Heart left ventricle (tissue), 16 donors: ENCODE results near the gene TMEM232. TPM values are rescaled to one million over a fixed set of nuclear protein-coding genes. Genes with fewer than 3 reads are reported as not detected.

Source experiments
- ATAC-seq, 4 donors: fragments of 200-7000 bp; cut with Tn5 transposase; one replicate each; pipeline ENCODE4 v1.9.1; 2020 to 2022; ENCODE audit warnings: moderate library complexity in 4 of 4, mild to moderate bottlenecking in 3 of 4, moderate number of reproducible peaks in 1 of 4
- DNase-seq, 5 donors: peaks; one replicate each; pipeline ENCODE4 v3.0.0-alpha.2; 2020
- H3K27ac ChIP-seq, 12 donors: fragments of 200-600 bp; sonication (generic) in 4 of 12; one replicate each; pipeline versions ENCODE4 v1.5.0 to v1.8.0; 2016 to 2022; ENCODE audit warnings: mild to moderate bottlenecking in 2 of 12
- H3K27me3 ChIP-seq, 9 donors: fragments of 200-600 bp; sonication (generic) in 2 of 9; one replicate each; pipeline versions ENCODE4 v1.5.1 to v1.8.0; 2016 to 2022; ENCODE audit warnings: mild to moderate bottlenecking in 3 of 9
- H3K36me3 ChIP-seq, 9 donors: fragments of 200-600 bp; sonication (generic) in 2 of 9; one replicate each; pipeline versions ENCODE4 v1.5.0 to v1.8.0; 2018 to 2022; ENCODE audit warnings: mild to moderate bottlenecking in 2 of 9
- H3K4me1 ChIP-seq, 12 donors: fragments of 200-600 bp; sonication (generic) in 4 of 12; one replicate each; pipeline versions ENCODE4 v1.5.0 to v1.8.0; 2016 to 2022; ENCODE audit warnings: mild to moderate bottlenecking in 3 of 12
- H3K4me3 ChIP-seq, 12 donors: fragments of 200-600 bp; sonication (generic) in 4 of 12; one replicate each; pipeline versions ENCODE4 v1.5.0 to v1.8.0; 2017 to 2022; ENCODE audit warnings: mild to moderate bottlenecking in 9 of 12, moderate library complexity in 4 of 12
- H3K9me3 ChIP-seq, 12 donors: fragments of 200-600 bp; sonication (generic) in 4 of 12; one replicate each; pipeline versions ENCODE4 v1.5.0 to v1.8.0; 2016 to 2022; ENCODE audit warnings: mild to moderate bottlenecking in 1 of 12
- POLR2A ChIP-seq, 2 donors: fragments of 450-650 bp; IDR thresholded peaks; one replicate each; pipeline ENCODE4 v1.6.1; 2017; ENCODE audit warnings: antibody characterized with exemption in 2 of 2, mild to moderate bottlenecking in 2 of 2, moderate library complexity in 2 of 2
- WGBS, 4 donors: extraction: QIAGEN DNeasy Blood & Tissue Kit in 2 of 4; methylation state at CpG; one replicate each; pipeline versions ENCODE4 v1.1.5 to v1.1.7; 2013 to 2018; 5-methylcytosine and 5-hydroxymethylcytosine counted together
- intact Hi-C, 10 donors: fragments of 100-400 bp; cut with DNase I; formaldehyde crosslinking; loops; one replicate each; pipeline versions ENCODE4 v1.11.1 to v1.14.2; 2022
- polyA plus RNA-seq, 2 donors: library from polyadenylated mRNA; stranded (reverse); fragments of 200-250 nt; gene quantifications; one replicate each; pipeline ENCODE4 v1.2.3, GENCODE V29; 2013
- total RNA-seq, 9 donors: library from RNA; depleted of rRNA in 2 of 9; stranded (reverse); fragments of >200 nt in 2 of 9; fragmentation: NEBNext Ultra II Directional in 3 of 9; extraction: Animal tissue kit (Norgen Biotek cat#: 25700) in 3 of 9; gene quantifications; one replicate each; pipeline versions ENCODE4 v1.1.0 to v1.2.4, GENCODE V29; 2016 to 2023
- TF ChIP-seq, protein P1 (sequence below), 12 donors: fragments of 200-600 bp; sonication (generic) in 4 of 12; IDR thresholded peaks; one replicate each; pipeline versions ENCODE4 v1.5.0 to v1.8.0; 2018 to 2022; ENCODE audit warnings: antibody characterized with exemption in 12 of 12, mild to moderate bottlenecking in 5 of 12
- donor health status: ischemic (EF 13 %, LVEDD 7.1; RV severe dilation, severe dysfunction).
- donor health status: healthy with polysubstance abuse.
- donor health status: DM: no; HTN: yes; CAD: no.
- donor health status: DM: no; HTN: no; CAD: no.
- donor health status: ischemic (EF 25% LVEDD 6.9; RV normal size, moderate dysfunction).
- donor health status: ischemic (EF 25% LVEDD 5.7; RV mildly dilated, moderate dysfunction).
- donor health status: healthy.
- donor health status: DM: yes; HTN: yes; CAD: no.
- donor health status: ischemic (EF 35%, LVEDD 5.7; RV mildly dilated, moderate dysfunction).
- donor health status: nonischemic (EF 11% LVEDD 7.7; RV severe dilation, severe dysfunction).
- donor health status: DM: yes; HTN: yes; CAD: no.
- donor health status: PGD.
- donor health status: ischemic (EF 29% LVEDD 5.4; RV normal size, mild dysfunction).
- donor health status: nonischemic (EF 23%, LVEDD 6.1; RV moderate dilation, normal function).

Gene TMEM232
- total and polyA plus RNA-seq, 11 donors: 0.30 to 5.6 (median 2.5) TPM; not detected in 1

DNA sequence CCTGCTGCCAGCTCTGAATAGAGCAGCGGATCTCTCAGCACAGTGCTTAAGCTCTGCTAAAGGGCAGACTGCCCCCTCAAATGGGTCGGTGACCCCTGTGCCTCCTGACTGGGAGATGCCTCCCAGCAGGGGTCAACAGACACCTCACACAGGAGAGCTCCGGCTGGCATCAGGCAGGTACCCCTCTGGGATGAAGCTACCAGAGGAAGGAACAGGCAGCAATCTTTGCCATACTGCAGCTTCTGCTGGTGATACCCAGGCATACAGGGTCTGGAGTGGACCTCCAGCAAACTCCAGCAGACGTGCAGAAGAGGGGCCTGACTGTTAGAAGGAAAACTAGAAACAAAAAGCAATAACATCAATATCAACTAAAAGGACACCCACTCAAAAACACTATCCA is 131.6 kb downstream of the TMEM232 start:
- intact Hi-C loops: no loop called here
- Histone ChIP-seq H3K27me3 (no peaks in the 10 kb centered on the region), H3K4me3 (no peak overlapping the region), H3K27ac (no peak overlapping the region), H3K36me3 (no peaks in the 10 kb centered on the region), H3K9me3 (peaks cover 0 to 9% (median 0%) of the 10 kb centered on the region in 12 donors), H3K4me1 (no peaks in the 10 kb centered on the region)
- TF ChIP-seq, protein P1, sequence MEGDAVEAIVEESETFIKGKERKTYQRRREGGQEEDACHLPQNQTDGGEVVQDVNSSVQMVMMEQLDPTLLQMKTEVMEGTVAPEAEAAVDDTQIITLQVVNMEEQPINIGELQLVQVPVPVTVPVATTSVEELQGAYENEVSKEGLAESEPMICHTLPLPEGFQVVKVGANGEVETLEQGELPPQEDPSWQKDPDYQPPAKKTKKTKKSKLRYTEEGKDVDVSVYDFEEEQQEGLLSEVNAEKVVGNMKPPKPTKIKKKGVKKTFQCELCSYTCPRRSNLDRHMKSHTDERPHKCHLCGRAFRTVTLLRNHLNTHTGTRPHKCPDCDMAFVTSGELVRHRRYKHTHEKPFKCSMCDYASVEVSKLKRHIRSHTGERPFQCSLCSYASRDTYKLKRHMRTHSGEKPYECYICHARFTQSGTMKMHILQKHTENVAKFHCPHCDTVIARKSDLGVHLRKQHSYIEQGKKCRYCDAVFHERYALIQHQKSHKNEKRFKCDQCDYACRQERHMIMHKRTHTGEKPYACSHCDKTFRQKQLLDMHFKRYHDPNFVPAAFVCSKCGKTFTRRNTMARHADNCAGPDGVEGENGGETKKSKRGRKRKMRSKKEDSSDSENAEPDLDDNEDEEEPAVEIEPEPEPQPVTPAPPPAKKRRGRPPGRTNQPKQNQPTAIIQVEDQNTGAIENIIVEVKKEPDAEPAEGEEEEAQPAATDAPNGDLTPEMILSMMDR (IDR thresholded peaks at IDR 0.05): no peak
- no peak for TF ChIP-seq POLR2A (IDR thresholded peaks at IDR 0.05)
- 85 to 87% (median 86%) methylated on average over 4 of the region's 4 CpGs for WGBS, 4 donors
- ATAC-seq: no peak
- peak in 1 of 5 donors; percentile 30 for DNase-seq

DNA sequence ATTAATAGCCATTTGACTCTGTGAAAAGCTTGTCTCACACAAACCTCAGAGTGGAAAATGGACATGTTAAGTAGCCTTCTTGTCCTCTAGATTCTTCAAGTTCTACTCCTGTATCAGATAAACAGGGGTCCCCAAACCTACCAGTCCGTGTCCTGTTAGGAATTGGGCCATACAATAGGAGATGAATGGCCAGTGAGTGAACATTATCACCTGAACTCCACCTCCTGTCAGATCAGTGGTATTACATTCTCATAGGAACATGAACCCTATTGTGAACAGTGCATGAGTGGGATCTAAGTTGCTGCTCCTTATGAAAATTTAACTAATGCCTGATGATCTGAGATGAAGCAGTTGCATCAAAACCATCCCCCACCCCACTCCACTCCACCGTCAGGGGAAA is 136.3 kb downstream of the TMEM232 start:
- WGBS, 4 donors: 17 to 41% (median 24%) methylated on average over 2 of the region's 2 CpGs
- ATAC-seq: no peak
- intact Hi-C loops: no loop called here

DNA sequence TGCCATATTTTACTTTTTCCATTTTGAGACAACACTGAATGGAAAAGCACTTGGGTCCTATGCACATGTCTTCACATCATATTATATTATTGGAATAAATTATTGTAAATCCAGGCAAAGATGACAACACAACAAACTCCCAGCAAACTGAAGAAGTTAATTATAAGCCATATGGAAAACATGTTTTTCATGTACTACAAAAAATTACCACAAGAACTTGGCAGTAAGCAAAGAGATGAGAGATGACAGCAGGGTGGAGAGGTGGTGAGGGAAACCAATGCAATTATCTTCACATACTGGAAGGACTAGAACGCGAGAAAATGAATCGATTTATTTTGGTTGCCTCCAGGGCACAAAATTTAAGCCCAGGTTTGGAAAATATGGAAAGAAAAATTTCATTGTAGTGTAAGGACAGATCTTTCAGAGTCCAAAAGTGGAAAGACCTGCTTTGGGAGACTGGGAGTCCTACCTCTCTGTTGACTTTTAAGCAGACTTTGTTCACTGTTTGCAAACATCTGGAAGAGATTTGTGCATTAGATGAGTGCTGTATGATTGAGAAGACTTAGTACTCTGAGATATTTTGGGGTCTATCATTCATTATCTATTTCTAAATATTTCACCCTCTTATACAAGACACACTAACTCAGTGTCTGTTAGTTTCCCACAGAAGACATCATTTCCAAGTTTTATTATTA is 138.0 kb downstream of the TMEM232 start:
- Histone ChIP-seq H3K4me1 (no peaks in the 10 kb centered on the region), H3K27ac (no peak overlapping the region), H3K27me3 (no peaks in the 10 kb centered on the region), H3K4me3 (no peak overlapping the region), H3K36me3 (no peaks in the 10 kb centered on the region), H3K9me3 (no peaks in the 10 kb centered on the region)
- DNase-seq: no peak
- TF ChIP-seq POLR2A (IDR thresholded peaks at IDR 0.05): no peak
- TF ChIP-seq, protein P1 (IDR thresholded peaks at IDR 0.05): no peak
- intact Hi-C loops: no loop called here
- ATAC-seq: no peak
- 74 to 83% (median 80%) methylated on average over 3 of the region's 3 CpGs for WGBS, 4 donors

More for the DNA sequence above, 136.3 kb downstream of the TMEM232 start:
- no peaks in the 10 kb centered on the region for H3K27me3 ChIP-seq
- H3K4me1 ChIP-seq: no peaks in the 10 kb centered on the region
- no peak for DNase-seq
- H3K36me3 ChIP-seq: no peaks in the 10 kb centered on the region
- no peak overlapping the region for H3K4me3 ChIP-seq
- H3K9me3 ChIP-seq: peaks cover 0 to 3% (median 0%) of the 10 kb centered on the region in 12 donors
- H3K27ac ChIP-seq: no peak overlapping the region
- TF ChIP-seq, protein P1 (IDR thresholded peaks at IDR 0.05): peak in 7 of 12 donors; percentile 12 to 43 (median 27)
- TF ChIP-seq POLR2A (IDR thresholded peaks at IDR 0.05): no peak

DNA sequence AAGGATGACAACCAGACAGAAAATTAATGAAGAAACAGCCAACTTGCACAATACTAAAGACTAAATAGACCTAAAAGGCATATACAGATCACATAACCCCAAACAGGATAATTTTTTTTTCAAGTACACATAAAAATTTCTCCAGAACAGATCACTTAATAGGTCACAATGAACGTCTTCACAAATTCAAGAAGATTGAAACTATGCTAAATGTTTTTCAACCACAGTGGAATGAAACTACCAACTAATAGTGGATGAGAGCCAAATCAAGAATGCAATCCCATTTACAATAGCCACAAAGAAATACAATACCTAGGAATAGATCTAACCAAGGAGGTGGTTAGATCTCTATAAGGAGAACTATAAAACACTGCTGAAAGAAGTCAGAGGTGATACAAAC is 145.8 kb downstream of the TMEM232 start:
- ATAC-seq (no peak), DNase-seq (no peak)
- H3K27ac ChIP-seq: no peak overlapping the region
- H3K4me1 ChIP-seq: no peaks in the 10 kb centered on the region
- H3K36me3 ChIP-seq: no peaks in the 10 kb centered on the region
- no peaks in the 10 kb centered on the region for H3K27me3 ChIP-seq
- no peak for TF ChIP-seq POLR2A (IDR thresholded peaks at IDR 0.05)
- TF ChIP-seq, protein P1 (IDR thresholded peaks at IDR 0.05): no peak
- H3K4me3 ChIP-seq: no peak overlapping the region
- WGBS, 4 donors: 70 to 79% (median 77%) methylated on average over 1 of the region's 1 CpG
- intact Hi-C loops: no loop called here
- H3K9me3 ChIP-seq: peaks cover 0 to 15% (median 0%) of the 10 kb centered on the region in 12 donors
